Mesothelial cell of epicardium (in vitro differentiated cells): ENCODE results near the gene ADO. TPM values are rescaled to one million over a fixed set of nuclear protein-coding genes. Genes with fewer than 3 reads are reported as not detected.

Experiments used
- DNase-seq, 2 experiments: peaks; one replicate each; pipeline ENCODE4 v3.0.0; 2021; ENCODE audit warnings: low spot score in 2 of 2; ENCODE audit not compliant: unreplicated experiment in 2 of 2
- H3K27ac Mint-ChIP-seq: 2 replicates; pipeline ENCODE4 v1.8.0; 2021; ENCODE audit warnings: mixed read lengths
- H3K27me3 Mint-ChIP-seq: 2 replicates; pipeline ENCODE4 v1.8.0; 2021; ENCODE audit warnings: low read depth, mixed read lengths
- H3K36me3 Mint-ChIP-seq: 2 replicates; pipeline ENCODE4 v1.8.0; 2021; ENCODE audit warnings: mixed read lengths
- H3K4me1 Mint-ChIP-seq: 2 replicates; pipeline ENCODE4 v1.8.0; 2021; ENCODE audit warnings: mixed read lengths
- H3K4me3 Mint-ChIP-seq: 2 replicates; pipeline ENCODE4 v1.8.0; 2021; ENCODE audit warnings: mild to moderate bottlenecking, moderate library complexity, mixed read lengths
- H3K9me3 Mint-ChIP-seq: 2 replicates; pipeline ENCODE4 v1.8.0; 2021; ENCODE audit warnings: mixed read lengths
- CTCF ChIP-seq: fragments of 200-600 bp; sonication (generic); IDR thresholded peaks from one replicate; pipeline ENCODE4 v1.5.0; 2021; ENCODE audit warnings: antibody characterized with exemption; ENCODE audit not compliant: unreplicated experiment
- total RNA-seq: library from RNA; stranded (reverse); gene quantifications from 3 replicates; pipeline ENCODE4 v1.2.1, GENCODE V29; 2021

Gene ADO
- total RNA-seq, 1 donor from 2014 or later = 20.1 TPM

GRCh38 chr10:62844280-62845011 lies 39.9 kb downstream of the ADO start:
- TF ChIP-seq CTCF = no peak
- Mint-ChIP-seq H3K4me3 (no peak overlapping the region), H3K4me1 (no peaks in the 10 kb centered on the region), H3K27ac (no peak overlapping the region), H3K27me3 (peaks cover 62% of the 10 kb centered on the region), H3K36me3 (no peaks in the 10 kb centered on the region), H3K9me3 (peaks cover 18% of the 10 kb centered on the region)
- no peak for DNase-seq

DNA sequence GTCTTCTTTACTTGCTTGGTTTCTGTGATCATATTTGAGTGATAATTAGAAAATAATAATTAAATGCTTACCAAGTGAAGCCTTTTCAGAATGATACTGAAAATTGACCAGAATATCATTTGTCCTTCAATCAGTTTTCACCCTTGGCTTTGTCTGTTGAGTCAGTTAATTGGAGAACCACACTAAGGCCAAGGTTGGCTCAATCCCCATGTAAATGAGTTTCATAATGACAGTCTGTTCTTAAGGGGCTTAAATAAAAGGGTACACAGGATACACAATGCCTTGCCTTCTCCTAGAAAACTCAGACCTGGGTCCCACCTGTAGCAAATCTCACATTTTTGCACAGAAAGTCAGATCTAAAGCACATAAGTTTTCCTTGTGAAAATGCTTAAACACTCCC lies 42.9 kb downstream of the ADO start:
- no peaks in the 10 kb centered on the region for H3K4me1 Mint-ChIP-seq
- DNase-seq = no peak
- no peak overlapping the region for H3K27ac Mint-ChIP-seq
- TF ChIP-seq CTCF = no peak
- H3K4me3 Mint-ChIP-seq = no peak overlapping the region
- no peaks in the 10 kb centered on the region for H3K36me3 Mint-ChIP-seq
- H3K9me3 Mint-ChIP-seq = peaks cover 18% of the 10 kb centered on the region
- H3K27me3 Mint-ChIP-seq = peaks cover 50% of the 10 kb centered on the region

GRCh38 chr10:62850646-62851045 lies 46.1 kb downstream of the ADO start:
- Mint-ChIP-seq H3K4me1 (no peaks in the 10 kb centered on the region), H3K36me3 (no peaks in the 10 kb centered on the region), H3K27ac (no peak overlapping the region), H3K4me3 (no peak overlapping the region), H3K9me3 (peaks cover 18% of the 10 kb centered on the region), H3K27me3 (peaks cover 38% of the 10 kb centered on the region)
- no peak for TF ChIP-seq CTCF
- DNase-seq = no peak

GRCh38 chr10:62851442-62851841 lies 46.9 kb downstream of the ADO start:
- H3K27ac Mint-ChIP-seq = no peak overlapping the region
- TF ChIP-seq CTCF = no peak
- H3K4me1 Mint-ChIP-seq = no peaks in the 10 kb centered on the region
- no peak overlapping the region for H3K4me3 Mint-ChIP-seq
- peaks cover 17% of the 10 kb centered on the region for H3K9me3 Mint-ChIP-seq
- H3K36me3 Mint-ChIP-seq = no peaks in the 10 kb centered on the region
- peaks cover 40% of the 10 kb centered on the region for H3K27me3 Mint-ChIP-seq
- DNase-seq = no peak

- TF ChIP-seq CTCF = no peak
- H3K27ac Mint-ChIP-seq = no peak overlapping the region
- H3K9me3 Mint-ChIP-seq = peaks cover 4% of the 10 kb centered on the region
- H3K27me3 Mint-ChIP-seq = peaks cover 41% of the 10 kb centered on the region
- H3K4me3 Mint-ChIP-seq = no peak overlapping the region
- H3K4me1 Mint-ChIP-seq = no peaks in the 10 kb centered on the region
- H3K36me3 Mint-ChIP-seq = no peaks in the 10 kb centered on the region
- DNase-seq = no peak
Measured at GRCh38 chr10:62852961-62853702, 48.6 kb downstream of the ADO start.
